Smooth muscle cell (in vitro differentiated cells): ENCODE results near the gene KIF18A. TPM values are rescaled to one million over a fixed set of nuclear protein-coding genes. Genes with fewer than 3 reads are reported as not detected.

Experiments used
- DNase-seq: peaks from one replicate; lab custom pipeline; 2025; ENCODE audit not compliant: unreplicated experiment; lab: John Stamatoyannopoulos, UW
- H2AFZ ChIP-seq: fragments of 200-600 bp; sonication (generic); 2 replicates; pipeline ENCODE4 v1.6.0; 2016; ENCODE audit warnings: antibody characterized with exemption, low read depth, mild to moderate bottlenecking
- H3F3A ChIP-seq: fragments of 200-600 bp; sonication (generic); 2 replicates; pipeline ENCODE4 v1.6.0; 2017; ENCODE audit warnings: antibody characterized with exemption, low read depth
- H3K27ac ChIP-seq: fragments of 200-600 bp; sonication (generic); 2 replicates; pipeline ENCODE4 v1.5.1; 2016; ENCODE audit warnings: low read depth, mild to moderate bottlenecking
- H3K27me3 ChIP-seq: fragments of 200-600 bp; sonication (generic); 2 replicates; pipeline ENCODE4 v1.6.1; 2016; ENCODE audit warnings: low read depth, mild to moderate bottlenecking
- H3K36me3 ChIP-seq: fragments of 200-600 bp; sonication (generic); 2 replicates; pipeline ENCODE4 v1.5.1; 2016; ENCODE audit warnings: low read depth
- H3K4me1 ChIP-seq: fragments of 200-600 bp; sonication (generic); 2 replicates; pipeline ENCODE4 v1.5.1; 2016; ENCODE audit warnings: low read depth
- H3K4me2 ChIP-seq: fragments of 200-600 bp; sonication (generic); 2 replicates; pipeline ENCODE4 v1.6.0; 2016; ENCODE audit warnings: mild to moderate bottlenecking
- H3K4me3 ChIP-seq: fragments of 200-600 bp; sonication (generic); 2 replicates; pipeline ENCODE4 v1.5.1; 2016; ENCODE audit warnings: mild to moderate bottlenecking
- H3K79me2 ChIP-seq: fragments of 200-600 bp; sonication (generic); 2 replicates; pipeline ENCODE4 v1.6.0; 2016; ENCODE audit warnings: low read depth, mild to moderate bottlenecking
- H3K9ac ChIP-seq: fragments of 200-600 bp; sonication (generic); 2 replicates; pipeline ENCODE4 v1.6.0; 2016; ENCODE audit warnings: low read depth
- H3K9me3 ChIP-seq: fragments of 200-600 bp; sonication (generic); replicated peaks from 2 replicates; pipeline ENCODE4 v1.5.1; 2016; ENCODE audit warnings: low read depth
- H4K20me1 ChIP-seq: fragments of 200-600 bp; sonication (generic); 2 replicates; pipeline ENCODE4 v1.6.0; 2016; ENCODE audit warnings: low read depth
- CTCF ChIP-seq: fragments of 200-600 bp; sonication (generic); IDR thresholded peaks from 2 replicates; pipeline ENCODE4 v1.5.1; 2017; ENCODE audit warnings: borderline replicate concordance, mild to moderate bottlenecking, antibody characterized with exemption; ENCODE audit not compliant: insufficient read depth, poor library complexity, severe bottlenecking
- WGBS: methylation state at CpG from one replicate; pipeline ENCODE4 v1.1.7; 2016; ENCODE audit warnings: low lambda C conversion rate; 5-methylcytosine and 5-hydroxymethylcytosine counted together
- microRNA counts: library from miRNA; unstranded; fragments of <30 nt; microRNA quantifications from one replicate; lab custom pipeline; 2016
- microRNA-seq: library from miRNA; unstranded; fragments of <30 nt; microRNA quantifications from one replicate; pipeline ENCODE4, GENCODE V29; 2016; ENCODE audit warnings: borderline number of aligned reads
- polyA plus RNA-seq: library from polyadenylated mRNA; unstranded; fragments of >200 nt; fragmentation: Nextera tagmentation; extraction: Ambion mirVana; gene quantifications from 2 replicates; pipeline ENCODE4 v1.2.1, GENCODE V29; 2016
- small RNA-seq: library from RNA; depleted of rRNA; stranded (forward); fragments of <200 nt; gene quantifications from one replicate; pipeline ENCODE3, GENCODE V24; 2014
- total RNA-seq: library from RNA; depleted of rRNA; stranded (reverse); fragments of >200 nt; gene quantifications from 2 replicates; pipeline ENCODE4 v1.2.3, GENCODE V29; 2014

KIF18A gene
- total and polyA plus RNA-seq, 2 experiments from 2014 or later = 2.2 to 6.7 TPM

- Histone ChIP-seq H3K27ac (no peak overlapping the region), H3K36me3 (no peaks in the 10 kb centered on the region), H3K79me2 (no peaks in the 10 kb centered on the region), H3K4me3 (no peak overlapping the region), H4K20me1 (no peaks in the 10 kb centered on the region), H3F3A (no peaks in the 10 kb centered on the region), H3K9ac (no peak overlapping the region), H2AFZ (no peak overlapping the region), H3K4me2 (no peak overlapping the region), H3K4me1 (peaks cover 4% of the 10 kb centered on the region), H3K9me3 (no peaks in the 10 kb centered on the region), H3K27me3 (no peaks in the 10 kb centered on the region)
- no peak for DNase-seq
- TF ChIP-seq CTCF = no peak
- WGBS = 87% methylated on average over 5 of the region's 5 CpGs
Observed at GRCh38 chr11:27972522-27973170, 135.3 kb downstream of the KIF18A start.

GRCh38 chr11:27971171-27971570, 136.8 kb downstream of the KIF18A start:
- no peak overlapping the region for H3K27ac ChIP-seq
- no peak for DNase-seq
- H3K4me2 ChIP-seq = no peak overlapping the region
- H3K4me3 ChIP-seq = no peak overlapping the region
- TF ChIP-seq CTCF = no peak
- H3K27me3 ChIP-seq = no peaks in the 10 kb centered on the region
- H3K9me3 ChIP-seq = no peaks in the 10 kb centered on the region
- H3K36me3 ChIP-seq = no peaks in the 10 kb centered on the region
- 84% methylated on average over 3 of the region's 3 CpGs for whole genome bisulfite sequencing
- H3F3A ChIP-seq = no peaks in the 10 kb centered on the region
- peaks cover 4% of the 10 kb centered on the region for H3K4me1 ChIP-seq
- no peaks in the 10 kb centered on the region for H4K20me1 ChIP-seq
- H3K79me2 ChIP-seq = no peaks in the 10 kb centered on the region
- H2AFZ ChIP-seq = no peak overlapping the region
- no peak overlapping the region for H3K9ac ChIP-seq

MicroRNAs within 50 kb of the gene (microRNA counts, 767-probe panel; counts per million panel counts)
- 183 counts per million for microRNA hsa-miR-610 (lab: Ali Mortazavi, UCI)

Small RNAs within 50 kb of the gene (microRNA-seq; reads per million reads assigned to microRNA genes)
- gene MIR610 = not detected

Small RNAs within 50 kb of the gene (small RNA-seq; reads per million reads assigned to genes)
- gene AC023206.1 = not detected
- gene MIR610 = not detected

Other genes starting within 250 kb of the KIF18A start
- 21.3 and 26.1 TPM in 2 replicates for gene METTL15, start 232 bp upstream of the KIF18A start, total RNA-seq
- gene METTL15, start 232 bp upstream of the KIF18A start, polyA plus RNA-seq = 8.1 and 11.7 TPM in 2 replicates